ENCODE results near the gene UQCC2.

UQCC2 gene

DNA sequence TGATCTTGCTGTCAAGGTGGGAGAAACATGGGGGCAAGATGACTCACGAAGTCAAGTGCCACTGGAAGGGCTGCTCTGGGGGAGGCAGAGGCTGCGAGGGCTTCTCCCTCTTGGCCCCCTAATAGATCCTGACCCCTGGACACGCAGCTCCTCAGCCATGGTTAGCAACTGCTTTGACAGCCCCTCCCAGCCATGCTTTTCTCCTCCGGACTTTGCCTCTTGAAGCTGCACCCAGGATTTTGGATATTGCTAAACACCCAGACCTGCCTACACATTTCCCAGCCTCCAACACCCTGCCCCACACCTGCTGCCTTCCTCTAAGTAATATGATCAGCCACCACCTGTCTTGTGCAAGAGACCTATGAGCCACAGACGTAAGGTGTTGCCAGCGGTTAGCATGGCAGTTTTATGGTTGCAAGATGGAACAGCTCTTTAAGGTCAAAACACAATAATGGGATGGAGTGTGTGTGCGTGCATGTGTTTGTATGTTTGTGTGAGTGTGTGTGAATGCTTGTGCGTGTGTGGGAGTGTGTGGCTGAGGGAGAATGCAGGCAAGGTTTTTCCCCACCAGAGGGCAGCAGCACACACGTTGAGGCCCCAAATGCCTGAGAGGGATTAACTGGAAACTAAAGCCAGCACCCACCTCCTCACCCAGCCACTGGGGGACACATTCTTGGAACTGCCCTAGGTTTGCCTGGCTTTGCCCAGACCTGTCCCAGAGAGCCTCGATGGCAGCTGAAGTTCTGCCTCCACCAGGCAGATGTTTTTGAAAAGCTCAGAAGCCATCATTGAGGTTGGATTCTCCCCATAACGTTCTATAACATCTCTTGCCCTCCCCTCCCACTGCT, 32.7 kb upstream of the UQCC2 start:
- peak; percentile 35 for DNase-seq

DNA sequence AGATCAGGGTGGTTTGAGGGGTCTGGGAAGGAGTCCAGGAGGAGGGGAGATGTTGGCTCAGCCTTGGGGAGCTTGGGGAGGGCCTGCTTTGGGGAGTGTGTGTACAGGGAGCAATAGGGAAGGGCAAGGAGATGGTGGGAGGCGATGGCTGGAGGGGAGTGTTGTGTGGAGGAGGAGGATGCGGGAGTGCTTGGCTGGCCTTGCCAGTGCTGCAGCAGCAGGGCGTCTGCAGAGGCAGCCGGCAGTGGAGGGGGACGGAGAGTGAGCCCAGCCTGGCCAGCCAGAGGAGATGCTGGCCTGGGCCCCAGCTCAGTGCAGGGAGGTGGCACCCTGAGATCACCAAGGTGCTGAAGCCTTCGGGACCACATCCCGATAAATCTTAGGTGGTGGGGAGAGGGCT, 31.3 kb upstream of the UQCC2 start:
- no peak for DNase-seq

DNA sequence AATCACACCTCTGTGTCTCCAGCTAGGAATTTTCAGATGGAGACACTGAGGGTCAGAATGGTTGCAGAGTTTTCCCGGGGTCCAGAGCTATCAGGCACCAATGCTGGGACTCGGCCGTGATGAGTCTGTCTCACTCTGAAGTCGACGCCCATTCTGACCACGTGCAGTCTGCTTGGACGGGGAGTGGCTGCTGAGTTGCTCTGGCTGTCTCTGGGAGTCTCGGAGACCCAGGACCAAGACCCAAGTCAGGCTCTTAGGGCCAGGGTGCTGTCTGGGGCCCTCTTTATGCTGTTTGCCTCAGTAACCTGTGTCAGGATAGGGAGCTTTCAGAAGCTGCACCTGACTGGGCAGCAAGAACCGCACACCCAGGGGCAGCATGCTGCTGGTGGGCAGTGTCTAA, 30.6 kb upstream of the UQCC2 start:
- no peak for DNase-seq

DNA sequence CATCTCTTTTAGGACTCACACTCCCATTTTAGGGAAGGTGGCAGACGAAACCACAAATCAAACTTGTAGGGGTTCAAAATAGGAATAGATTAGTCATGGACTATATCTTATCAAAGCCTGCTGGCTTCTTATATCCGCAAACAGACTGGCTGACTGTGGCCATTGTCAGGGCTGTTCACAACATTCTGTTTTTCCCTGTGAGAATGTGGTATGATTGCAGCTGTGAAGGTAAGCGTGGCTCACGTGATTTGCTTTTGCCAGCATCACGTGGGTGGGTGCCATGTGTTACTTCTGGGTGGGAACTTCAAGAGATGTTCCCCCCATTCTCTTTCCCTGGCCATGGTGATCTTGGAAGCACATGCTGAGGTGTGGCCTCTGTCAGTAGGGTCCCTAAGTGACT, 29.3 kb upstream of the UQCC2 start:
- DNase-seq: no peak

DNA sequence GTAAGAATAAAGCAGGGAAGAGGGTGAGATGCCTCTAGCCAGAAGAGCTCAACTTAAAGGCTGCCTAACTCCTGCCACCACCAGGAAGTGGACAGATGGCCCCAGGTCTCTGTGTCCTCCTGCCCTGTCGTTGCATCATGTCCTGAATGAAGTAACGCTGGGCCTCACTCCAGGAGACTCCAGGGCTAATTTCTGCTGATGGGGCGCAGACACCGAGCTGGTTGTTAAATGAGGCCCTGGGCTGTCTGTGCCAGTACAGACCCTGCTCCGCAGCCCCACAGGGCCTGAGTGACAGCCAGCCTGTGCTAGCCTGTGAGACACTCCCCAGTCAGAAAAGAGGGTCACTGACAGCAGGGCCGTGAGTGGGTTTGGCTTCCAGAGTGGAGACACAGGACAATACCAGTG, 28.7 kb upstream of the UQCC2 start:
- no peak for DNase-seq

DNA sequence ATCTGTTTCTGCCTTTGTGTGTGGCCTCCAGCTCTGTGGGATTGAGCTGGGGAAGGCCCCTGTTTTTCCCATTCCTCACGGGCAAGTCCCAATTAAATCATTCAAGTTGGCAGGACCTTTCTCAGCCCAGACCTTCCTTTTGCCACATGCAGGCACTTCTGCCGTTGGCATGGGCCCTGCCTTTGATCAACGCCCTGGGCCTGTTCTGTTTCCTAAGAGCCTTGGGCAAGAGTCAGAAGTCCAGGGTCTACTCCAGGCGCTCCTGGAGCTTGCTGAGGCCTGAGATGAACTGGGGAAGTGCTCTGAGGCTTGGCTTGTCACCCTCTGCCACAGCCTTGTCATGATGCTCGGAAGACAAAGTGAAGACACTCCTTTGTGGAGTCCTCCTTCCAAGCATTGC, 28.1 kb upstream of the UQCC2 start:
- no peak for DNase-seq

DNA sequence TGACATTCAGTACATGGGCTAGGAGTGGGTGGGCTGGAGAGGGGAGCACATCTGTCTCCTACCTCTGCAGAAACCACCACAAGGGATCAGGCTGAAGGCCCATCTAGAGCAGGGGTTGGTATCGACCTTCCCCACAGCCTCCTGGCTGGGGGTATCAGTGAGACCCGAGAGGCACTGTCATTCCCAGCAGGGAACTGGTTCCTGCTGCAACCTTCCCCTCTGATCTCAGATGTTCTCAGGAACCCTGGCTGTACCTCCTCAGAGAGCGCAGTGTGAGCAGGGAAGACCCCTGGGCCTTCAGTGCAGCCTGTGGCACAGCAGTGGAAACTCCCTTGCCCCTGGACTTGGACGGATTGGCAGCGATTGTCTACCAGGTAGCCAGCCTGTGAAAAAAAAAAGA, 27.4 kb upstream of the UQCC2 start:
- DNase-seq: no peak

DNA sequence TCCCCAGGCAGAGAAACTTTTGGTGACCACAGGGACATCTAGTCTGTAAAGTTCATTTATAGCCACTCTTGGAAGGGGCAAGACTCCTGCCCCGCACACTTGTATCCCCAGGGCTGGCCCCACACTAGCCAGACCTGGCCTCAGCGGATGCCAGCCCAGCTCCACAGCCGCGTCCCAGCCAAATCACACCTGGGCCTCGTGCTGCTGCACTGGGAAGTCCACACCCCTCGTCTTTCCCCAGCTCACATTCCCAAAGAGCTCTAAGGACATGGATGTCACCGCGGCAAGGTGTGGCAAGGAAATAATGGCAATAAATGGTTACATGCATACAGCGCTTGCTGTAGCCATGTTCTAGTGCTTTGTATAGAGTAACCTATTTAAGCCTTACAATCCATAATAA, 26.7 kb upstream of the UQCC2 start:
- no peak for DNase-seq

DNA sequence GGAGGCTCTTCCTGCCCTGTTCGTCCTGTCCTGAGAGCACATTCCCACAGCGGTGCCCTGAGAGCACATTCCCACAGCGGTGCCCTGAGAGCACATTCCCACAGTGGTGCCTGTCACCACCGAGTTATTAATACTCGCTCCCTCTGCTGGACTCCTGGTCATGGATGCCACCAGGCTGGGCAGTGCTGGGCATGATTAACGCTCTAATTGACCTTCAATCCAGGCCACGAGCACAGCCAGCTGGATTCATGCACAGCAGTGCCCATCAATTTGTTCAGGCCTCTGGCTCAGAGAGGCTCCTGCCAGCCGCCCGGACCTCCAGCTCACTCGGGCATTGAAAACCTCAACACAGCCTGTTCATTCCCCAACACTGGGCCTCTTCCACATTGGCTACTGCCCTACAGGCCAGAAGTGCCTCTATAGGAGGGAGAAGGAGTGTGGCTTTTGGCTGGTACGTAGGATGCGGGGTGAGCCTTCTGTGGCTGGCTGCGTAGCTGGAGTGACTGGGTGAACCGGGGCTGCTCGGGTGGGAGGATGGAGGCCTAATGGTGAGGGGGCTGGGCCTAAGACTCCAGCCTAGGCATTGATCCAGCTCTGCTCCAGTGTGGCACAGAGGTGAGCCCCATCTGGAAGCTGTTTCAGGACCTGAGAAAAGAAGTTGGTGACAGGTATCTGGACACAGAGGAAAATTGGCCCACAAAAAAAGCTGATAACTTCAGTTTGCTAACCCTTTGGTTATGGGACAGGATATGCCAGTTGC, 25.9 kb upstream of the UQCC2 start:
- DNase-seq: no peak

DNA sequence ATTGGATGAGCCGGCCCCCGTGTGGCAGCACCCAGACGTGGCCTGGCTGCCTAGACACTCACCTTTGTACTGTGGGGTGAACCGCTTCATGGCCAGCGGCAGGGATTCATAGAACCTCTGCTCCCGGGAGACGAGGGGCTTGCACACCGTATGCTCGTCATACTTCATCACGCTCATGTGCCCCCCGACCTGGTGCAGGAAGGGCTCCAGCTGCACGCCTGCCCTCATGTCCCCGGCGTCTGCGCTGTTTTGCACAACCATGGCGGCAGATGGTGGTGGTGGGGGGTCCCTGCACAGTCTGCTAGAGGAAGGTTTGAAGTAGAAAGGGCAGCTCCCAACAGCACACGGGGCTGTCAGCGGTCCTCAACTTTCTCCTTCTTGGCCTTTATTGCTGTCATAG, 23.7 kb upstream of the UQCC2 start:
- DNase-seq: no peak

DNA sequence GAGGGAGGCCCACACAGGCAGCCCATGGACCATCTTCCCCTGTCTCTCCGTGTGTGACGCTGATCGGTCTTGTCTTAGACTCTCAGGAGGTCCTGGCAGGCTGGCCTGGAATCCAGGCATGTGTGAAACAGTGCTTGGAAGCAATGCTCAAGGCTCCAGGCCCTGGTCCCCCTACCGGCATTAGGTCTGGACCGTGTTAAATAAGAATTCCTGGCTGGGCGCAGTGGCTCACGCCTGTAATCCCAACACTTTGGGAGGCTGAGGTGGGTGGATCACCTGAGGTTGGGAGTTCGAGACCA, 22.2 kb upstream of the UQCC2 start:
- no peak for DNase-seq

DNA sequence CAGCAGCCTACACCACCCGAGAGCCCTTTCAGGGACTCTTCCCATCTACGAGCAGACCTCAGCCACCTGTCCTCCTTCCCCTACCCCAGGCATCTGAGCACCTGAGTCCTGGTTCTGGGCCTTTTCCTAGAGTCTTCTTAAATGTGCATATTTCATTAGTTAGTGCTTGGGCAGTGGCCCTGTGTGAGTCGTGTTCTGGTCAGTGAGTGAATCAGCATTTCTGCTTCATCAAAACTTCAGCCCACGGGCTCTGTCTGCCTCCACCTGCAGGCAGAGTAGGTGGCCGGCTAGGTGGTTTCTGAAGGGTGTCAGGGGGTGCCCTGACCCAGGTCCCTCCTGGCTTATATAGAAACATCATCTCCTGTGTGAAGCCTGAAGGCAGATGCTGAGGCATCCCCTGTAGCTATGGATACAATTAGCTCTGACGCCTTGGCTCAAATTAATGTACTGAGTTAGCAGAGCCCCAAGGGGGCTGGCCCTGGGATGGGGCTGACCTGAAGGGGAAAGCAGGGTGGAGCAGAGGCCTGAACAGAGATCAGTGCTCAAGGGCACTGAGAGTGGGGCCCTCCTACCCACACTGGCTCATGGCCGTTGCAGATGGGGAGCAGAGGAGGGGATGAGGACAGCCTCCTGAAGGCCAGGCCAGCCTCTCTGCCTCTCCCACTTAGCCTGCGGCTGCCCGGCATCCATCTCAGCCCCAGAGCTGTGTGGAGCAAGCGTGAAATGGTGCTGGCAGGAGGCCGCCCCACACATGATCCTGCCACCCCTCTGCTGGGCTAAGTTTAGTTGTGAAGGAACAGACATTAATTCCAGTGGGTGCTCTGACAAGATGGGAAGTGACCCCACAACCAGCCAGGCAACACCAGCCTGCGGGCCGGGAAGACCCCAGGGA, 21.6 kb upstream of the UQCC2 start:
- DNase-seq: no peak

DNA sequence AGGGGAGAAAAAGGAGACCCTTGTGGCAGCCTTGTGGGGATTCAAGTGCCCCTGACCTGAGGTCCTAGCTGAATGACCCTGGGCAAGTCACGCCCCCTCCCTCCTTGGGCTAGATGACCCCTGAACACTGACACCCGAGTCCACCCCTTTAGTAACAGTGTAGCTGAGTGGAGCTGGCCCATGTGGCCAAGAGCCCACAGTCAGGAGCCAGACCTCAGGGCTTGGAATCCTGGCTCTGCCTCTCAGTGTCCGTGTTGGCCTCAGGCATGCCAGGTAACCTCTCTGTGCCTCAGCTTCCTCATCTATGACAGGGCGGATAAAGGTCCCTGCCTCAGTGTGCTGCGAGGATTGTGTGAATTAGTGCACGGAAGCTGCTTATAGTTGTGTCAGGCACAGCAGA, 20.9 kb upstream of the UQCC2 start:
- no peak for DNase-seq

DNA sequence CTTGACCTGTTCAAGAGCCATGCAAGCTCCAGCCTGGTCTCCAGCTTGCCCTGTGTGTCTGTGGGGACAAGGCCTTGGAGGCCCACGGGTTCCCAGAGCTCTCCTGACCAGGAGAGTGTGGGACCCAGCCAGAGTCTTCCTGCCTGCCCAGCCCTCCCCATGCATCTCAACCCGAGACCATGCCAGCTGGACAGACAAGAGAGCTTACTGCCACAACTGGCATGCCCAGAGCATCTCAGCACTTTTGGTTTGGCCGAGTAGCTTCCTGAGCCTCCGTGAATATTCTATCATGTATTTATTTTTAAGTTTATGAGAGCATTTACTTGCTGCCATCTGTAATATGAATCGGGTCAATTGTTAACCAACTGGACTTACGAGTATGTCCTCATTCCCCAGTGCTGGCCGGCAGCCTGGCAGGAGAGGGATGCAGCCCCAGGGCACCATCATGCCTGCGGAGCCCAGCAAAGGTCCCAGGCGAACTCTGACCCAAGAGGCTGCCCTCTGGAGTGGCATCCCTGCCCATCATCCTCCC, 20.3 kb upstream of the UQCC2 start:
- DNase-seq: no peak

DNA sequence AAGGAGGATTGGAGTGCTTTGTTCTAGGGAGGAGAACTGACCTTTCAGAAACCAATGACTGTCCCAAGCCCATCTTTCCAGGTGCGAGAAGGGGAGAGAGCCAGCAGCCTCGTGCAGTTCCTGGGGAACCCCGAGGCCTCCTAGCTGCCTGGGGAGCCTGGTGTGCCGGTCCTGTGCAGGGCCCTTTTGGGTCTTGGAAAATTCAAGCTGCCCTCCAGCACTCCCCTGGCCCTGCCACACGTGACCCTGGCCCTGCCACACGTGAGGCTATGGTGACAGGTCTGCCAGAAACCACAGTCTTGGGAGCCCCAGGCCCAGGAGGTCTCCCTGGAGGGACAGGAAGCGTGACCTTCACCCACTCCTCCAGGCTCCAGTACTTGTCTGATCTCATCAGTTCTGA, 19.5 kb upstream of the UQCC2 start:
- DNase-seq: no peak

DNA sequence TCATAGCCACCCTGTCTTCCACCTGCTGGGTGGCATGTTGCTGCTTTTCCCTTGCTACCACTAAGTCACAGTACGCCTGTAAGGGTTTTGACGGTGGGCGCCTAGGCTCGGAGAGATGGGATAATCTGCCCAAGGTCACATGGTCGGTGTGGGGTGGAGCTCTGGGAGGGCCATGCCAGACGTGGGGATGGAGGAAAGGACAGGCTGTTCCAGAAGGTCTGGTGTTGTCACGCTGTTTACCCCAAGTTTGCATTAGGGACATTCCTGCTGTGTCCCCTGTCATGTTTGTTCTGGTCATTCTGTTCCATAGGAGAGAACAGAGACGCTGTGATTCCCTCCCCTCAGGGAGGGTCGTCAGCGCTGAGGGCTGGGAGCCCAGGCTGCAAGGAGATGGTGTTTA, 19.1 kb upstream of the UQCC2 start:
- DNase-seq: no peak

DNA sequence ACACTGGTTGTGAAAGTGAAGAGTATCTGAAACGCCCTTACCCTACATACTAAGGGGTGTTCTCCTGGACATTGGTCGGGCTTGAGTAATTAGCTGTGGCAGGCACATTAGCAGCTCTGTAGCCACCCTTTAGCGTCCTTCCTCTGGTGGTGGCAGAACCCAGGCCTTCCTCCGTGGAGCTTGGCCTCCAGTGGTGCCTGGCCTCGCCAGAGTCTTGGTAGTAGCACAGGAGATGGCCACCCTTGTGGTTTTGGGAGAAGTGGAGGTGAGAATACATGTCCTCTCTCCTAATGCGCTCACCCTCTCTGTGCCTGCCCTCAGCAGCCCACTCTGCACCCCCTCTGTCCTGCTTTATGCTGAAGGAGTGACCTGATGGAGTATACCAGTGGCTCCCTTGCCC, 17.6 kb upstream of the UQCC2 start:
- DNase-seq: no peak

DNA sequence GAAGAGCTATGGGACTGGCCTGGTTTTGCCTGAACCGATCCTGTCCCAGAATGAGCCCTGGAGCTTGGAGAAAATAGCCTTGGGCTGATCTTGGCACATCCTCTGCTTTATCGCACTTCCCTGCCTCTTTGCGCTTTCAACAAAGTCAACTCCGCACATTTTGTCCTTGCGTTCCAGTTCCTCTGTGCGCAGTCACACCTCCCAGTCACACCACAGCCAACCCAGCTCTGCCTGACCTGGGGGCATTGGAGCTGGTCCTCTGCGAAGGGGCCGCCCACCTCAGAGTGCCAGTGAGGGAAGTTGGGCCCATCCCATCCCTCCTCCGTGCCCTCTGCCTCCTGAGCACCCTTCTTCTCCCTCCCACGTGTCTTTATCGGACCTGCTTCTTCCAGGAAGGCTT, 16.9 kb upstream of the UQCC2 start:
- no peak for DNase-seq

DNA sequence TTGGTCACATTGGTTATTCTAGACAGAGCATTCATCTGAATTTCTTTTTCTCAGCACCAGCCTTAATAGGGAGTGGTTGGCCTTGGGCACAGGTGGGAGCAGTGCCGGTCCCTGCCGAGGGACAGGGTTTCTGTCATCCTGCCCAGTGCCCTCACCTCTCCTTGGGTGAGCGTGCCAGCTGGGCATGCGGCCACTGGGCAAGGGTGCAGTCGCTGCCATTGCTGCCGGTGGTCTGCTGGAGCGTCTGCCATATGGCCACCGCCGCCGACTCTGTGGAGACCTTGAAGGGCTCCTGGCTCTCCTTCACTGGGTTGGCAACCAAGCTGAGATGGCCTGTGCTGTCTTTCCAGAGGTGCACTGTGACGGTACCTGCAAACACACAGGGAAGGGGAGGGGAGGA, 16.4 kb upstream of the UQCC2 start:
- DNase-seq: no peak

DNA sequence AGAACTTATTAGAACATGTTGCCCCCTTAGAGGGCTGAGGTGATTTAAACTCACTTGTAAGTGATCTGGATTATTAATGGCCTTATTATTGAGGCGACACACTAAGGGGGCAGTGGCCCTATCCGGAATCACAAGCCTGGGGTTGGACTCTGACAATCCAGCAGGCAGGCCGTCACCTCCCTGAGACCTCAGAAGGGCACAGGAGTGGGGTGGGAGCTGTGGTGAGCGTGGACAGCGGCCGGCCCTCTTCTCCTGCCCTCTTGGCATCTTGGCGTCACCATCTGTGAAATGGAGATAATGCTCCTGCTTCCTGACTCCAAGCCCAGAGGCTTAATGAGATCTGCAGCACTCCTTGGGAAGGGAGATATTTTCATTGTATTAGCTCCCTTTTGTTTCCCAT, 15.6 kb upstream of the UQCC2 start:
- DNase-seq: no peak

DNA sequence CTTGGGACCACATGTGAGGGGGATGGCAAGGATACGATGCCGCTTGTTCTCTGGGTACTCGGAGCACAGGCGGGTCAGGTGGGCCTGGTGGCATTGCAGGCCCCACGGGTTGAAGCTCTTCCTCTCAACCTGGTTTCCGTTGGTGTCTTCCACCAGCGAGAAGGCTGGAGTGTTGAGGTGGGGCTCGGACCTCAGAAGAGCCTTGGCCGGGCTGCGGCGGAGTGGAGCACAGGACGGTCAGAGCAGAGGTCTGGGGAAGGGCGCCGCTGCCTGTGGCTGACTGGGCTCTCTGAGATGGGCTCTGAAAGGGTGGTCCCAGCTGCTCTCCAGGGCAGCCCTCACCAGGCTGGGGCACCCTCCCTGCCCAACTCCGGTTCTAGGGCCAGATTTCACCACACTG, 15.2 kb upstream of the UQCC2 start:
- DNase-seq: no peak

DNA sequence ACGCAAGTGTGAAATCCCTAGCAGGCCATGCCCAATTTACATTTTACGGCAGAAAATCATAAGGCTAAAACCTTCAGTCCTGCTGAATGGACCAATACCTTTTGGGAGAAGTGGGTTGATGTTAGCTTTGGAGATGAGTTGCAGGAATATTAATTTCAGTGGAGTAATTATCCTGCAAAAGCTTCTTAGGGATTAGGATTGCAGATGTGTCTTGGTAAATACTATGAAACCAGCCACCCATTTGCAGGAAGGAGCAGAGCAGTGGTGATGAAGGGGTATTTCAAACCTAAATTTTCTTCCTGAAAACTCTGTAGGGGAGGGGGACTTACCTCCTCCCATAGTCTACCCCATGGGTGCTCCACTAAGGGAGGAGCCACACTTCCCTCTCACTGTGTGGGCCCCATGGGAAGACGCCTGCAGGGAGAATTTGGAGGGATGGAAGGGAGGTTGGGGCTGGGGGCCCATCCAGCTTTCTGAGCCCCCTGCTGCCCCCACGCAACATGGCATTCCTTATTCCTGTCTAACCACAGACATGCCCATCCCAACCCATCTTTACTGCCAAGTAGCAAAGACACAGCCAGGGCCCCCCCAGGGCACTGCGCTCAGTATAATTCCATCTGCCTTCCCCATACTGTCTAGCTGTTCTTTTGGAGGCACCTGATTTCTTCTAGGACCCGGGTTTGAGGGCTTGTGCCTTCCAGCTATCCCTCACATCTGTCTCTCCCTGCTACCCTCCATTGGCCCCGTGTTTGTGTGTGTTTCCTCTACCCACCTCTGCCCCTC, 14.6 kb upstream of the UQCC2 start:
- no peak for DNase-seq

DNA sequence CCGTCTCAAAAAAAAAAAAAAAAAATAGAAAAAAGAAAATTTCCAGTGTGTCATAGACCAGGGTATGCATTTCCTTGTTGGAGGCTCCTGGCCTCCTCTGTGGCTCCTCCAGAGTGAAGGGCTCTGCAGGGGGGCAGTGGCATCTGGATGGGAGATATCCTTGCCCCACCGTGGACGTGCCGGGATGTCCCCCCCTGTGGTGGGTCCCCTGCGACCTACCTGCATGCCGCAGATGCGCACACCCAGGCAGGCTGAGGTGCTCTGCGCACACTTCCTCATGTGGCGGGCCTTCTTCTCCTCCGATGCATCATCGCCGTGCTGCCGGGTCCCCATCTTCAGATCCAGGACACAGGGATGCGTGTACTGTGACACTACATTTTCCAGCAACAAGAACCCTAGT, 13.7 kb upstream of the UQCC2 start:
- no peak for DNase-seq

Data from NCI-H1436 treated with DMSO at 0.1 percent for 48 hours (cell line).